Liver (tissue), 9 donors: ENCODE results near the gene TST. TPM values are rescaled to one million over a fixed set of nuclear protein-coding genes. Genes with fewer than 3 reads are reported as not detected.
A peak's percentile ranks its signal among the peaks of the same experiment; 100 is the strongest.

Experiments used
- DNase-seq: peaks from one replicate; pipeline ENCODE4 v3.0.0-alpha.2; 2017; ENCODE audit warnings: low spot score
- H3K27ac ChIP-seq, 2 donors: one replicate each; pipeline ENCODE4 v1.7.0; 2013; ENCODE audit warnings: inconsistent platforms in 2 of 2, low read length in 2 of 2, control low read depth in 1 of 2, low read depth in 1 of 2, mild to moderate bottlenecking in 1 of 2
- H3K27me3 ChIP-seq, 4 donors: one replicate each; pipeline versions ENCODE4 v1.6.1 to v1.7.0; 2013; ENCODE audit warnings: low read length in 3 of 4, inconsistent platforms in 1 of 4, mild to moderate bottlenecking in 1 of 4, moderate library complexity in 1 of 4; ENCODE audit not compliant: control insufficient read depth in 4 of 4, insufficient read depth in 4 of 4
- H3K36me3 ChIP-seq, 4 donors: one replicate each; pipeline versions ENCODE4 v1.6.1 to v1.7.0; 2013; ENCODE audit warnings: low read length in 3 of 4, mild to moderate bottlenecking in 3 of 4, low read depth in 1 of 4, moderate library complexity in 1 of 4; ENCODE audit not compliant: control insufficient read depth in 4 of 4, insufficient read depth in 3 of 4
- H3K4me1 ChIP-seq, 4 donors: one replicate each; pipeline versions ENCODE4 v1.6.1 to v1.7.0; 2013; ENCODE audit warnings: low read length in 3 of 4, mild to moderate bottlenecking in 3 of 4, moderate library complexity in 1 of 4; ENCODE audit not compliant: control insufficient read depth in 4 of 4, insufficient read depth in 4 of 4
- H3K4me3 ChIP-seq, 3 donors: one replicate each; pipeline versions ENCODE4 v1.6.1 to v1.7.0; 2013; ENCODE audit warnings: low read length in 3 of 3, control low read depth in 1 of 3, low read depth in 1 of 3, mild to moderate bottlenecking in 1 of 3
- H3K9ac ChIP-seq, 2 donors: one replicate each; pipeline ENCODE4 v1.7.0; 2013; ENCODE audit warnings: low read length in 2 of 2, mild to moderate bottlenecking in 2 of 2, moderate library complexity in 2 of 2, control low read depth in 1 of 2, low read depth in 1 of 2
- H3K9me3 ChIP-seq, 4 donors: one replicate each; pipeline versions ENCODE4 v1.6.1 to v1.7.0; 2013; ENCODE audit warnings: low read length in 3 of 4; ENCODE audit not compliant: control insufficient read depth in 4 of 4
- ATF3 ChIP-seq: IDR thresholded peaks from 2 replicates; pipeline ENCODE4 v1.6.1; 2016; ENCODE audit warnings: antibody characterized with exemption
- EGR1 ChIP-seq, 2 donors: IDR thresholded peaks; 2 replicates each; pipeline ENCODE4 v1.6.1; 2016 to 2018; ENCODE audit warnings: antibody characterized with exemption in 2 of 2, low read depth in 2 of 2
- FOXA1 ChIP-seq: IDR thresholded peaks from 2 replicates; pipeline ENCODE4 v1.6.1; 2016; ENCODE audit warnings: antibody characterized with exemption
- FOXA2 ChIP-seq: IDR thresholded peaks from 2 replicates; pipeline ENCODE4 v1.6.1; 2016; ENCODE audit warnings: antibody characterized with exemption
- GABPA ChIP-seq, 2 donors: IDR thresholded peaks in 1 of 2; conservative IDR thresholded peaks in 1 of 2; 2 replicates each; pipeline ENCODE4 v1.6.1; 2016; ENCODE audit warnings: antibody characterized with exemption in 2 of 2, mild to moderate bottlenecking in 1 of 2, moderate library complexity in 1 of 2
- HNF4A ChIP-seq, 2 donors: conservative IDR thresholded peaks; 2 replicates each; pipeline ENCODE4 v1.6.1; 2016; ENCODE audit warnings: antibody characterized with exemption in 2 of 2, mild to moderate bottlenecking in 2 of 2
- HNF4G ChIP-seq: IDR thresholded peaks from 2 replicates; pipeline ENCODE4 v1.6.1; 2016; ENCODE audit warnings: antibody characterized with exemption
- JUND ChIP-seq, 2 donors: IDR thresholded peaks; 2 replicates each; pipeline ENCODE4 v1.6.1; 2016; ENCODE audit warnings: antibody characterized with exemption in 2 of 2
- MAX ChIP-seq: IDR thresholded peaks from 2 replicates; pipeline ENCODE4 v1.6.1; 2016; ENCODE audit warnings: antibody characterized with exemption
- NR2F2 ChIP-seq: IDR thresholded peaks from 2 replicates; pipeline ENCODE4 v1.6.1; 2016; ENCODE audit warnings: antibody characterized with exemption
- RAD21 ChIP-seq, 2 donors: IDR thresholded peaks; 2 replicates each; pipeline ENCODE4 v1.6.1; 2016; ENCODE audit warnings: antibody characterized with exemption in 2 of 2, mild to moderate bottlenecking in 2 of 2
- RXRA ChIP-seq, 2 donors: IDR thresholded peaks; 2 replicates each; pipeline ENCODE4 v1.6.1; 2017 to 2018; ENCODE audit warnings: antibody characterized with exemption in 2 of 2, mild to moderate bottlenecking in 1 of 2
- SP1 ChIP-seq: IDR thresholded peaks from 2 replicates; pipeline ENCODE4 v1.6.1; 2018; ENCODE audit warnings: antibody characterized with exemption, mild to moderate bottlenecking
- TAF1 ChIP-seq: conservative IDR thresholded peaks from 2 replicates; pipeline ENCODE4 v1.6.1; 2016; ENCODE audit warnings: antibody characterized with exemption, mild to moderate bottlenecking
- YY1 ChIP-seq: IDR thresholded peaks from 2 replicates; pipeline ENCODE4 v1.6.1; 2016; ENCODE audit warnings: antibody characterized with exemption, mild to moderate bottlenecking
- ZBTB33 ChIP-seq: IDR thresholded peaks from 2 replicates; pipeline ENCODE4 v1.6.1; 2016; ENCODE audit warnings: antibody characterized with exemption
- WGBS: extraction: QIAGEN DNeasy Blood & Tissue Kit; methylation state at CpG from one replicate; pipeline ENCODE4 v1.1.7; 2013; 5-methylcytosine and 5-hydroxymethylcytosine counted together
- polyA plus RNA-seq, 2 donors: library from polyadenylated mRNA; stranded (reverse) in 1 of 2; unstranded in 1 of 2; fragments of 200-250 nt in 1 of 2; fragments of >200 nt in 1 of 2; fragmentation: Nextera tagmentation in 1 of 2; extraction: Ambion mirVana in 1 of 2; gene quantifications; one replicate each; pipeline versions ENCODE4 v1.2.1 to v1.2.3, GENCODE V29; 2013 to 2015
- total RNA-seq, 2 donors: library from RNA; depleted of rRNA; stranded (reverse); fragments of >200 nt; gene quantifications; one replicate each; pipeline ENCODE4 v1.2.3, GENCODE V29; 2014
- TF ChIP-seq, protein P1 (sequence below): fragments of 150-350 bp; IDR thresholded peaks from 2 replicates; pipeline ENCODE4 v1.5.1; 2017; ENCODE audit warnings: improper control_type of control experiment, low read depth, low read length; ENCODE audit not compliant: missing input control
- TF ChIP-seq, protein P2 (sequence below): IDR thresholded peaks from 2 replicates; pipeline ENCODE4 v1.6.1; 2016; ENCODE audit warnings: antibody characterized with exemption, mild to moderate bottlenecking
- donor health status: healthy.
- donor health status: healthy.
- donor health status: healthy.
- donor health status: healthy.
- donor health status: healthy.

The TST gene
- total and polyA plus RNA-seq, 4 donors, result 186 to 404 (median 292) TPM

GRCh38 chr22:37024339-37025157 lies 5.3 kb upstream of the TST start:
- Histone ChIP-seq H3K4me3 (peak overlapping the region; percentile 1 to 79 (median 54)), H3K9ac (peak overlapping the region; percentile 51 to 68), H3K27me3 (no peaks in the 10 kb centered on the region), H3K36me3 (peaks cover 5 to 20% (median 13%) of the 10 kb centered on the region in 4 donors), H3K27ac (peak overlapping the region; percentile 91 to 93), H3K9me3 (no peaks in the 10 kb centered on the region), H3K4me1 (peaks cover 7 to 85% (median 66%) of the 10 kb centered on the region in 4 donors)
- TF ChIP-seq EGR1 (IDR thresholded peaks at IDR 0.05; ENCODE audit: low read depth in 2 of 2) (peak in 1 of 2 donors; percentile 40), FOXA1 (no peak), ZBTB33 (no peak), ATF3 (no peak), TAF1 (peak; percentile 45), RAD21 (IDR thresholded peaks at IDR 0.05) (no peak), FOXA2 (no peak), GABPA (IDR thresholded peaks at IDR 0.05 in 1 of 2, conservative IDR thresholded peaks at IDR 0.05 in 1 of 2) (no peak), YY1 (no peak), HNF4G (no peak), RXRA (IDR thresholded peaks at IDR 0.05) (peak; percentile 23 to 73), HNF4A (conservative IDR thresholded peaks at IDR 0.05) (peak in 1 of 2 donors; percentile 55), JUND (IDR thresholded peaks at IDR 0.05) (no peak), MAX (no peak), NR2F2 (peak; percentile 48), SP1 (peak; percentile 6)
- TF ChIP-seq, protein P1, sequence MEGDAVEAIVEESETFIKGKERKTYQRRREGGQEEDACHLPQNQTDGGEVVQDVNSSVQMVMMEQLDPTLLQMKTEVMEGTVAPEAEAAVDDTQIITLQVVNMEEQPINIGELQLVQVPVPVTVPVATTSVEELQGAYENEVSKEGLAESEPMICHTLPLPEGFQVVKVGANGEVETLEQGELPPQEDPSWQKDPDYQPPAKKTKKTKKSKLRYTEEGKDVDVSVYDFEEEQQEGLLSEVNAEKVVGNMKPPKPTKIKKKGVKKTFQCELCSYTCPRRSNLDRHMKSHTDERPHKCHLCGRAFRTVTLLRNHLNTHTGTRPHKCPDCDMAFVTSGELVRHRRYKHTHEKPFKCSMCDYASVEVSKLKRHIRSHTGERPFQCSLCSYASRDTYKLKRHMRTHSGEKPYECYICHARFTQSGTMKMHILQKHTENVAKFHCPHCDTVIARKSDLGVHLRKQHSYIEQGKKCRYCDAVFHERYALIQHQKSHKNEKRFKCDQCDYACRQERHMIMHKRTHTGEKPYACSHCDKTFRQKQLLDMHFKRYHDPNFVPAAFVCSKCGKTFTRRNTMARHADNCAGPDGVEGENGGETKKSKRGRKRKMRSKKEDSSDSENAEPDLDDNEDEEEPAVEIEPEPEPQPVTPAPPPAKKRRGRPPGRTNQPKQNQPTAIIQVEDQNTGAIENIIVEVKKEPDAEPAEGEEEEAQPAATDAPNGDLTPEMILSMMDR, result no peak
- TF ChIP-seq, protein P2, sequence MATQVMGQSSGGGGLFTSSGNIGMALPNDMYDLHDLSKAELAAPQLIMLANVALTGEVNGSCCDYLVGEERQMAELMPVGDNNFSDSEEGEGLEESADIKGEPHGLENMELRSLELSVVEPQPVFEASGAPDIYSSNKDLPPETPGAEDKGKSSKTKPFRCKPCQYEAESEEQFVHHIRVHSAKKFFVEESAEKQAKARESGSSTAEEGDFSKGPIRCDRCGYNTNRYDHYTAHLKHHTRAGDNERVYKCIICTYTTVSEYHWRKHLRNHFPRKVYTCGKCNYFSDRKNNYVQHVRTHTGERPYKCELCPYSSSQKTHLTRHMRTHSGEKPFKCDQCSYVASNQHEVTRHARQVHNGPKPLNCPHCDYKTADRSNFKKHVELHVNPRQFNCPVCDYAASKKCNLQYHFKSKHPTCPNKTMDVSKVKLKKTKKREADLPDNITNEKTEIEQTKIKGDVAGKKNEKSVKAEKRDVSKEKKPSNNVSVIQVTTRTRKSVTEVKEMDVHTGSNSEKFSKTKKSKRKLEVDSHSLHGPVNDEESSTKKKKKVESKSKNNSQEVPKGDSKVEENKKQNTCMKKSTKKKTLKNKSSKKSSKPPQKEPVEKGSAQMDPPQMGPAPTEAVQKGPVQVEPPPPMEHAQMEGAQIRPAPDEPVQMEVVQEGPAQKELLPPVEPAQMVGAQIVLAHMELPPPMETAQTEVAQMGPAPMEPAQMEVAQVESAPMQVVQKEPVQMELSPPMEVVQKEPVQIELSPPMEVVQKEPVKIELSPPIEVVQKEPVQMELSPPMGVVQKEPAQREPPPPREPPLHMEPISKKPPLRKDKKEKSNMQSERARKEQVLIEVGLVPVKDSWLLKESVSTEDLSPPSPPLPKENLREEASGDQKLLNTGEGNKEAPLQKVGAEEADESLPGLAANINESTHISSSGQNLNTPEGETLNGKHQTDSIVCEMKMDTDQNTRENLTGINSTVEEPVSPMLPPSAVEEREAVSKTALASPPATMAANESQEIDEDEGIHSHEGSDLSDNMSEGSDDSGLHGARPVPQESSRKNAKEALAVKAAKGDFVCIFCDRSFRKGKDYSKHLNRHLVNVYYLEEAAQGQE, result no peak
- 38% methylated on average over 71 of the region's 71 CpGs for WGBS
- no peak for DNase-seq
